OCI-M2 (cell line): ENCODE measurements around the gene DIPK1A.

ENCODE experiments used
- DNase-seq: peaks from one replicate; lab custom pipeline; 2025; ENCODE audit not compliant: unreplicated experiment; lab: John Stamatoyannopoulos, UW

The DIPK1A gene

DNA sequence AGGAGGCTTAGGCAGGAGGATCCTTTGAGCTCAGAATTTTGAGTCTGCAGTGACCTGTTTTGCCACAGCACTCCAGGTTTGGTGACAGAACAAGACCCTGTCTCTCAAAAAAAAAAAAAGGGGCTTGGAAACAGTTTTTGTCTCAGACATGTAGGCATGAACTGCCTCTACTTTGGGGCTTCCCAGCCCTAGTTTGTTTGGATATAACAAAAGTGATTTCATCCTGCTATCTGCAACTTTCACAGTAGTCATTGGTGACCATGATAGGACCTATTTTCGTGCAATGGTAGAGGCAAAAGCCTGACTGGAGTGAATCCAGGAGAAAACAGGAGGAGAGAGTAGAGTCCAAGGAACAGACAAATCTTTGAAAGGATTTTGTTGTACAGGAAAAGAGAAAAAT lies 156.0 kb downstream of the DIPK1A start:
- no peak for DNase-seq

DNA sequence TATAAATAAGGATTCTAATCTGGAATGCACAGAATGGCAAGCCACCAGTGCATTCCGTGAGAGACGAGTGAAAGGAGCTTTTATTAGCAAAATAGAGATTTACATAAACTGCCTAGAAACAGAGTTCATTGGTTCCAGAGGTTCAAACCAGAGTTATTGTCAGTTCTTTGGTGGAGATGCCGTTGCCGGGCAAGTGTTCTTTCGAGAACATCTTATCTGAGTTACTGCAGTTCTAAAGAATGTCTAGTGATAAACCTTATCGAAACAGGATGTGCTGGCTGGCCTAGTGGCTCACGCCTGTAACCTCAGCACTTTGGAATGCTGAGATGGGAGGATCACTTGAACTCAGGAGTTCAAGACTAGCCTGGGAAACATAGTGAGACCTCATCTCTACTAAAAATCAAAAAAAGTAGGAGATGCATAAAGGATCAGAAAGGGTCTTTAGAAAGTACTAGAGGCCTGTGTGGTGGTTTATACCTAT lies 156.5 kb downstream of the DIPK1A start:
- peak; percentile 57 for DNase-seq

DNA sequence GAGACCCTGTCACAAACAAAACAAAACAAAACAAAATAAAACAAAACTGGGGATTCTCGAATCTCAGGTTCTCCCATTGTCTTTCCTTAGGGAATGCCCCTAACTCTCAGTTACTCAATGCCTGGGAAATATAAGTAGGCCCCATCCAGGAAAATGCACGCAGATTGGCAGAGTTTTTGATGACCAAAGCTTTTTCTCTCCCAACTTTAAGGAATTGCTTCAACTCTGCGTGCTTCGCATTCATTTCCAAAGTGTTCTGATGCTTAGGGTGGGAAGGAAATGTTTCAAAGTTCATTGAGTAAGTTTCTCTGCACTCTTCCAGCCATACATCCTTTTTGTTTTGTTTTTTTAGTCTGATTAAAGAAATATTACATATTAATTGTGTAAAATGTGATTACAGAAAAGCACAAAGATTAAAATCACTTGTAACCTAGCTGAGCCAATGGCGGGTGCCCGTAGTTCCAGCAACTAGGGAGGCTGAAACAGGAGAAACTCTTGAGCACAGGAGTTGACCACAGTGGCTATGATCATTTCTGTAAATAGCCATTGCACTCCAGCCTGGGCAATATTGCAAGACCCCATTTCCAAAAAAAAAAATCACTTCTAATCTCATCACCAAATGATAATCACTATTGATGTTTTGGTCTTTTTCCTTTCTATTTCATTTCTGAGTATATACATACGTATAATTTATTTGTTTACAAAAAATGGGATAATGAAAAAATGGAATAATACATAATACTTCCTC lies 157.9 kb downstream of the DIPK1A start:
- DNase-seq: no peak

DNA sequence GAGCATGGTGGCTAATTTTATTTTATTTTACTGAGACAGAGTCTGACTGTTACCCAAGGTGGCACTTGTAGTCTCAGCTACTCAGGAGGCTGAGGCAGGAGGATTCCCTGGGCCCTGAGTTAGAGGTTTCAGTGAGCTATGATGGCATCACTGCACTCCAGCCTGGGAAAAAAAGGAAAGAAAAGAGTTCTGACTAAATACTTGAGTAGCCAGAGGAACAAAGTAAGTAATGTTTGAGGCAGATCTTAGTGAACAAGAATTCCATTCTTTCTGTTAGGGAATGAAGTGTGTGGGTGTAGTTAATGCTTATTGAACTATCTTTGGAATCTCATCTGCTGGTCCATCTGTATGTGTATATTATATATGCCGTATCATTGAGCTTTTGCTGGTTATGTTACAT lies 163.3 kb downstream of the DIPK1A start:
- DNase-seq: no peak

DNA sequence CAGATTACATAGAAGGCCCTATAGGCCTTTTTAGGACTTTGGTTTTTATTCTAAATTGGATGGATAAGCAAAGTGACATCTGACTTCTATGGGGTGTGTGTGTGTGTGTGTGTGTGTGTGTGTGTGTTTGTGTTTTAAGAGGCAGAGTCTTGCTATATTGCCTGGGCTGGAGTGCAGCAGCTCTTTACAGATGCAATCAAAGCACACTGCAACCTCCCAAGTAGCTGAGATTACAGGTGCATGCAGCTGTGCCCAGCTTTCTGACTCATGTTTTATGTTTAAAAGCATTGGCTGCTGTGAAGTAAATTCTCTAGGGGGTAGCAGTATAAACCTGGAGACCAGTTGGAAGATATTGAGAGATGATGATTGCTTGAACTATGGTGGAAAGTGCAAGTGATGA lies 164.0 kb downstream of the DIPK1A start:
- DNase-seq: no peak

DNA sequence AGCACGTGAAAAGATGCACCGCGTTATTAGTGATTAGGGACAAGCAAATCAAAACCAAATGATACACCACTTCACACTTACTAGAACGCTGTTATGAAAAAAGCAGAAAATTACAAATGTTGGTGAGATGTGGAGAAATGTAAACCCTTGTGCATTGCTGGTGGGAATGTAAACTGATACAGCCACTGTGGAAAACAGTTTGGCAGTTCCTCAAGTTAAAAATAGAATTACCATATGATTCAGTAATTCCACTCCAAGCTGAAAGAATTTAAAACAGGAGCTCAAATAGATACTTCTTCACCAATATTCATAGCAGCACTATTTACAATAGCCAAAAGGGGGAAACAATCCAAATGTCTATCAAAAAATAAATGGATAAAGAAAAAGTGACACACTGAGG lies 166.1 kb downstream of the DIPK1A start:
- DNase-seq: no peak

DNA sequence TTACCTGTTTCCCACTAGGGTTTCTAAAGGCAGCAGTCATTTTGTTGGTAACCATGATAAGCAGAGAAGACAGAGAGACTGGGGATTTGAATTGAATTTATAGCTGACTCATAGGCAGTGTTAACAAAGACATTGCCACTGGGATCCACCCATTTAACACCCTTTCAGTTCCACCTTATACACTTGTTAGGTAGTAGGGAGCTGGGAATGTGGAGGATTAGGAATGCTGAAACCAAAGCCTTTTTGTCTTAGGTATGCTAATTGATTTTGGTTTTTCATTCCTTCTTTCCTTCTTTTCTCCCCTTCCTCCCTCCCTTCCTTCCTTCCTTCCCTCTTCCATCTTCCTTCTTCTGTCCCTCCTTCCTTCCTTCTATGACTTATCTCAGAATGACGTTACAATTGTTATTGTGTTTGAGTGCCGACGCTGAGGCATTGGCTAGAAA lies 168.9 kb downstream of the DIPK1A start:
- no peak for DNase-seq
